8988T (cell line): ENCODE measurements around the gene ELAC2.

ENCODE experiments used
- DNase-seq: peaks from one replicate; pipeline ENCODE4 v3.0.0; 2011

The ELAC2 gene

GRCh38 chr17:12947047-12947446 lies 70.8 kb downstream of the ELAC2 start:
- DNase-seq = no peak
